Lower leg skin (tissue), 3 donors: ENCODE data around the gene CMIP.

Experiments
- POLR2A ChIP-seq, 2 donors: fragments of 450-650 bp; IDR thresholded peaks; one replicate each; pipeline ENCODE4 v1.6.1; 2016 to 2017; ENCODE audit warnings: antibody characterized with exemption in 2 of 2, mild to moderate bottlenecking in 1 of 2, moderate library complexity in 1 of 2
- TF ChIP-seq, protein P1 (sequence below), 3 donors: fragments of 450-650 bp; IDR thresholded peaks; one replicate each; pipeline ENCODE4 v1.5.1; 2016; ENCODE audit warnings: antibody characterized with exemption in 3 of 3, mild to moderate bottlenecking in 3 of 3, moderate library complexity in 2 of 3

DNA sequence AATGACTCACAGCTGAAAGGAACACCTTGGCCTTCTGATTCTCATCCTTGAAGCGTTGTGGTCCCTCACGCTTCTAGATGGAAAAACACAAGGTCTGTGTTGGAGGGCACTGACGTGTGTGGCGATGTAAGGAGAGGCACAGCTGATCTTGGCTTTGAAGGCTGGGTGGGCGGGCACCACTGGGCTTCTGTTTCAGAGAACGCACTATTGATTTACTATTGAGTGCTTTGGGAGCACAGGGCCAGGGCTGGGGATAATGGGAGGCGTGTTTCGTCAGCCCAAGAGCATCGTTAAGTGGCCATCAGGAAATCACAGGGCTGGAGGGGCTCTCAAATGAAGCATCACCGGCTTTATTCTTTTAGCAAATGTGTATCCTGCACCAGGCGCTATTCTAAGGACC, 70.7 kb downstream of the CMIP start:
- TF ChIP-seq POLR2A (IDR thresholded peaks at IDR 0.05), result no peak
- TF ChIP-seq, protein P1, sequence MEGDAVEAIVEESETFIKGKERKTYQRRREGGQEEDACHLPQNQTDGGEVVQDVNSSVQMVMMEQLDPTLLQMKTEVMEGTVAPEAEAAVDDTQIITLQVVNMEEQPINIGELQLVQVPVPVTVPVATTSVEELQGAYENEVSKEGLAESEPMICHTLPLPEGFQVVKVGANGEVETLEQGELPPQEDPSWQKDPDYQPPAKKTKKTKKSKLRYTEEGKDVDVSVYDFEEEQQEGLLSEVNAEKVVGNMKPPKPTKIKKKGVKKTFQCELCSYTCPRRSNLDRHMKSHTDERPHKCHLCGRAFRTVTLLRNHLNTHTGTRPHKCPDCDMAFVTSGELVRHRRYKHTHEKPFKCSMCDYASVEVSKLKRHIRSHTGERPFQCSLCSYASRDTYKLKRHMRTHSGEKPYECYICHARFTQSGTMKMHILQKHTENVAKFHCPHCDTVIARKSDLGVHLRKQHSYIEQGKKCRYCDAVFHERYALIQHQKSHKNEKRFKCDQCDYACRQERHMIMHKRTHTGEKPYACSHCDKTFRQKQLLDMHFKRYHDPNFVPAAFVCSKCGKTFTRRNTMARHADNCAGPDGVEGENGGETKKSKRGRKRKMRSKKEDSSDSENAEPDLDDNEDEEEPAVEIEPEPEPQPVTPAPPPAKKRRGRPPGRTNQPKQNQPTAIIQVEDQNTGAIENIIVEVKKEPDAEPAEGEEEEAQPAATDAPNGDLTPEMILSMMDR (IDR thresholded peaks at IDR 0.05), result no peak
